ENCODE results near the gene CDA.

DNA sequence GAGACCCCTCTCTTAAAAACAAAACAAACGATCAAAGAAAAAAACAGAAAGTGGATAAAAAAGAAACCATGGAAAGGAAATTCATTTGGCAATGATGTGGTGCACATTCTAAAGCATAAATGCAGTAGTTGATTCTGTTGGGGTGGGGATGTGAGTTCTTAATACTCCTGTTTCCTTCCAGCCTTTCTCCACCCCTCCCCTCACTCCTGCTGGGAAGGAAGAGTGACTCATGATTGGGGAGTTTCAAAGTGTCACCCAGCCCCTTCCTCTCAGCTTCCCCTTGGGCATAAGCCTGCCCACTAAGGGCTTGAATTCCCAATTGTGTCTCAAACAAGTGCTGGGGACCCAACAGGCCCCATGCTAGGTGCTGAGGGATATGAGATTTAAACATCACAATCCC lies 37.6 kb downstream of the CDA start:
- TF ChIP-seq, protein P1, sequence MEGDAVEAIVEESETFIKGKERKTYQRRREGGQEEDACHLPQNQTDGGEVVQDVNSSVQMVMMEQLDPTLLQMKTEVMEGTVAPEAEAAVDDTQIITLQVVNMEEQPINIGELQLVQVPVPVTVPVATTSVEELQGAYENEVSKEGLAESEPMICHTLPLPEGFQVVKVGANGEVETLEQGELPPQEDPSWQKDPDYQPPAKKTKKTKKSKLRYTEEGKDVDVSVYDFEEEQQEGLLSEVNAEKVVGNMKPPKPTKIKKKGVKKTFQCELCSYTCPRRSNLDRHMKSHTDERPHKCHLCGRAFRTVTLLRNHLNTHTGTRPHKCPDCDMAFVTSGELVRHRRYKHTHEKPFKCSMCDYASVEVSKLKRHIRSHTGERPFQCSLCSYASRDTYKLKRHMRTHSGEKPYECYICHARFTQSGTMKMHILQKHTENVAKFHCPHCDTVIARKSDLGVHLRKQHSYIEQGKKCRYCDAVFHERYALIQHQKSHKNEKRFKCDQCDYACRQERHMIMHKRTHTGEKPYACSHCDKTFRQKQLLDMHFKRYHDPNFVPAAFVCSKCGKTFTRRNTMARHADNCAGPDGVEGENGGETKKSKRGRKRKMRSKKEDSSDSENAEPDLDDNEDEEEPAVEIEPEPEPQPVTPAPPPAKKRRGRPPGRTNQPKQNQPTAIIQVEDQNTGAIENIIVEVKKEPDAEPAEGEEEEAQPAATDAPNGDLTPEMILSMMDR (conservative IDR thresholded peaks at IDR 0.05; ENCODE audit: low read depth in 2 of 2) = no peak
- no peak for TF ChIP-seq EZH2 (IDR thresholded peaks at IDR 0.05; ENCODE audit: low read depth, unreplicated experiment)
- no peak for TF ChIP-seq ZNF114 (CRISPR knock-in tag; IDR thresholded peaks at IDR 0.05)
- TF ChIP-seq, protein P2, sequence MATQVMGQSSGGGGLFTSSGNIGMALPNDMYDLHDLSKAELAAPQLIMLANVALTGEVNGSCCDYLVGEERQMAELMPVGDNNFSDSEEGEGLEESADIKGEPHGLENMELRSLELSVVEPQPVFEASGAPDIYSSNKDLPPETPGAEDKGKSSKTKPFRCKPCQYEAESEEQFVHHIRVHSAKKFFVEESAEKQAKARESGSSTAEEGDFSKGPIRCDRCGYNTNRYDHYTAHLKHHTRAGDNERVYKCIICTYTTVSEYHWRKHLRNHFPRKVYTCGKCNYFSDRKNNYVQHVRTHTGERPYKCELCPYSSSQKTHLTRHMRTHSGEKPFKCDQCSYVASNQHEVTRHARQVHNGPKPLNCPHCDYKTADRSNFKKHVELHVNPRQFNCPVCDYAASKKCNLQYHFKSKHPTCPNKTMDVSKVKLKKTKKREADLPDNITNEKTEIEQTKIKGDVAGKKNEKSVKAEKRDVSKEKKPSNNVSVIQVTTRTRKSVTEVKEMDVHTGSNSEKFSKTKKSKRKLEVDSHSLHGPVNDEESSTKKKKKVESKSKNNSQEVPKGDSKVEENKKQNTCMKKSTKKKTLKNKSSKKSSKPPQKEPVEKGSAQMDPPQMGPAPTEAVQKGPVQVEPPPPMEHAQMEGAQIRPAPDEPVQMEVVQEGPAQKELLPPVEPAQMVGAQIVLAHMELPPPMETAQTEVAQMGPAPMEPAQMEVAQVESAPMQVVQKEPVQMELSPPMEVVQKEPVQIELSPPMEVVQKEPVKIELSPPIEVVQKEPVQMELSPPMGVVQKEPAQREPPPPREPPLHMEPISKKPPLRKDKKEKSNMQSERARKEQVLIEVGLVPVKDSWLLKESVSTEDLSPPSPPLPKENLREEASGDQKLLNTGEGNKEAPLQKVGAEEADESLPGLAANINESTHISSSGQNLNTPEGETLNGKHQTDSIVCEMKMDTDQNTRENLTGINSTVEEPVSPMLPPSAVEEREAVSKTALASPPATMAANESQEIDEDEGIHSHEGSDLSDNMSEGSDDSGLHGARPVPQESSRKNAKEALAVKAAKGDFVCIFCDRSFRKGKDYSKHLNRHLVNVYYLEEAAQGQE (IDR thresholded peaks at IDR 0.05; ENCODE audit: unreplicated experiment) = no peak
- TF ChIP-seq EZH2phosphoT487 (IDR thresholded peaks at IDR 0.05; ENCODE audit: unreplicated experiment) = no peak
- TF ChIP-seq CREB1 (CRISPR knock-in tag; IDR thresholded peaks at IDR 0.05; ENCODE audit: low read depth) = no peak
- TF ChIP-seq ZNF331 (CRISPR knock-in tag; IDR thresholded peaks at IDR 0.05; ENCODE audit: low read depth) = no peak
- TF ChIP-seq JUNB (IDR thresholded peaks at IDR 0.05; ENCODE audit: unreplicated experiment) = no peak
- TF ChIP-seq, protein P3, sequence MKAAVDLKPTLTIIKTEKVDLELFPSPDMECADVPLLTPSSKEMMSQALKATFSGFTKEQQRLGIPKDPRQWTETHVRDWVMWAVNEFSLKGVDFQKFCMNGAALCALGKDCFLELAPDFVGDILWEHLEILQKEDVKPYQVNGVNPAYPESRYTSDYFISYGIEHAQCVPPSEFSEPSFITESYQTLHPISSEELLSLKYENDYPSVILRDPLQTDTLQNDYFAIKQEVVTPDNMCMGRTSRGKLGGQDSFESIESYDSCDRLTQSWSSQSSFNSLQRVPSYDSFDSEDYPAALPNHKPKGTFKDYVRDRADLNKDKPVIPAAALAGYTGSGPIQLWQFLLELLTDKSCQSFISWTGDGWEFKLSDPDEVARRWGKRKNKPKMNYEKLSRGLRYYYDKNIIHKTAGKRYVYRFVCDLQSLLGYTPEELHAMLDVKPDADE (IDR thresholded peaks at IDR 0.05) = no peak
- TF ChIP-seq POLR2AphosphoS5 (IDR thresholded peaks at IDR 0.05; ENCODE audit: low read depth) = no peak

All from GM23338 (cell line).